ENCODE results near the gene DMAC1. TPM values are rescaled to one million over a fixed set of nuclear protein-coding genes. Genes with fewer than 3 reads are reported as not detected.

DMAC1 gene
- total and polyA plus RNA-seq, 12 donors = 6.9 to 78.0 (median 31.0) TPM

- Histone ChIP-seq H3K27me3 (no peaks in the 10 kb centered on the region), H3K4me3 (no peak overlapping the region), H3K27ac (no peak overlapping the region), H3K9me3 (replicated peaks in 1 of 3) (no peaks in the 10 kb centered on the region), H3K4me1 (replicated peaks in 1 of 2) (no peaks in the 10 kb centered on the region), H3K36me3 (replicated peaks in 1 of 2) (peaks cover 0 to 5% of the 10 kb centered on the region in 2 donors)
- intact Hi-C loops (cut with DNase I) = no loop called here
- no peak for DNase-seq
- TF ChIP-seq, protein P1, sequence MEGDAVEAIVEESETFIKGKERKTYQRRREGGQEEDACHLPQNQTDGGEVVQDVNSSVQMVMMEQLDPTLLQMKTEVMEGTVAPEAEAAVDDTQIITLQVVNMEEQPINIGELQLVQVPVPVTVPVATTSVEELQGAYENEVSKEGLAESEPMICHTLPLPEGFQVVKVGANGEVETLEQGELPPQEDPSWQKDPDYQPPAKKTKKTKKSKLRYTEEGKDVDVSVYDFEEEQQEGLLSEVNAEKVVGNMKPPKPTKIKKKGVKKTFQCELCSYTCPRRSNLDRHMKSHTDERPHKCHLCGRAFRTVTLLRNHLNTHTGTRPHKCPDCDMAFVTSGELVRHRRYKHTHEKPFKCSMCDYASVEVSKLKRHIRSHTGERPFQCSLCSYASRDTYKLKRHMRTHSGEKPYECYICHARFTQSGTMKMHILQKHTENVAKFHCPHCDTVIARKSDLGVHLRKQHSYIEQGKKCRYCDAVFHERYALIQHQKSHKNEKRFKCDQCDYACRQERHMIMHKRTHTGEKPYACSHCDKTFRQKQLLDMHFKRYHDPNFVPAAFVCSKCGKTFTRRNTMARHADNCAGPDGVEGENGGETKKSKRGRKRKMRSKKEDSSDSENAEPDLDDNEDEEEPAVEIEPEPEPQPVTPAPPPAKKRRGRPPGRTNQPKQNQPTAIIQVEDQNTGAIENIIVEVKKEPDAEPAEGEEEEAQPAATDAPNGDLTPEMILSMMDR (IDR thresholded peaks at IDR 0.05) = no peak
- no peak for TF ChIP-seq POLR2A (IDR thresholded peaks at IDR 0.05)
- WGBS, 4 donors = 60 to 77% (median 71%) methylated on average over 10 to 12 of the region's 12 CpGs
These were observed 9.4 kb downstream of the DMAC1 start for GRCh38 chr9:7790022-7790818.

DNA sequence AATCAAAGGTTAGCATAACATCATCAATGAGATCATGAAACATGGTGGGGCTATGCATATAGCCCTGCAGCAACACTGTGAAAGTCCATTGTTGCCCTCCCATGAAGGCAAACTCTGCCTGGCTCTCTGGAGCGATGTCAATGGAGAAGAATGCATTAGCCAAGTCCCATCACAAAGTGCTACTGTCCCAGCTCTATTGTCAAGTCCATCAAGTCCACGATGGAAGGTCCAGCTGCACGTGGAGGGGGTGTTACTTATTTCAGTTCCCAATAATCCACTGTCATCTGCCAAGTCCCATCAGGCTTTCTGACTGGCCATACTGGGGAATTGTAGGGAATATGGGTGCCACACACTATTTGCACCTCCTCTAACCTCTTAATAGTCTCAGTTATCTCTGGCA, 10.8 kb downstream of the DMAC1 start:
- 64 to 92% (median 88%) methylated on average over 2 to 3 of the region's 3 CpGs for WGBS, 4 donors
- Histone ChIP-seq H3K9me3 (replicated peaks in 1 of 3) (no peaks in the 10 kb centered on the region), H3K4me1 (replicated peaks in 1 of 2) (no peaks in the 10 kb centered on the region), H3K27ac (no peak overlapping the region), H3K4me3 (no peak overlapping the region), H3K36me3 (replicated peaks in 1 of 2) (no peaks in the 10 kb centered on the region), H3K27me3 (no peaks in the 10 kb centered on the region)
- DNase-seq = no peak
- intact Hi-C loops (cut with DNase I) = no loop called here
- TF ChIP-seq, protein P1 (IDR thresholded peaks at IDR 0.05) = no peak
- no peak for TF ChIP-seq POLR2A (IDR thresholded peaks at IDR 0.05)

DNA sequence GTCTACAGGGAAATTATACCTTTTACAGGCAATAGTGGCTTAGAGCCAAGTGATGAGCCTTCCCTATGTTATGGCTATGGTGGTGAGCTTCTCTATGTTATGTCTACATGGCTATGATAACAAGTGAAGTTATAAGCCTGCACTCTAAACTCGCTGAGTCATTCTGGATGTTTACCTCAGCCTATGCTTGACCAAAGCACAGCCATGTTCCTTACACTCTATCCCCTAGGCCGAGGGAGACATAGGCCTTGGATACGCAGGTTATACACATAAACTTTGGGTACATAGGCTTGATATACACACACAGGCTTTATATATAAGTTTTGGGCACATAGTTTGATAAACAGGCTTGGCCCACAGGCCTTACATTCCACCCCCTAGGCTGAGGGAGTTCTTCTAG, 13.8 kb downstream of the DMAC1 start:
- intact Hi-C loops (cut with DNase I) = no loop called here
- WGBS, 4 donors = 83 to 90% (median 84%) methylated on average over 3 of the region's 3 CpGs

GRCh38 chr9:7784472-7784871, 15.1 kb downstream of the DMAC1 start:
- H3K27ac ChIP-seq = no peak overlapping the region
- intact Hi-C loops (cut with DNase I) = no loop called here
- TF ChIP-seq, protein P1 (IDR thresholded peaks at IDR 0.05) = no peak
- TF ChIP-seq POLR2A (IDR thresholded peaks at IDR 0.05) = no peak
- H3K27me3 ChIP-seq = no peaks in the 10 kb centered on the region
- no peak for DNase-seq
- H3K9me3 ChIP-seq (replicated peaks in 1 of 3) = no peaks in the 10 kb centered on the region
- WGBS, 4 donors = 68 to 92% (median 84%) methylated on average over 6 of the region's 6 CpGs
- no peaks in the 10 kb centered on the region for H3K36me3 ChIP-seq (replicated peaks in 1 of 2)
- H3K4me3 ChIP-seq = no peak overlapping the region
- H3K4me1 ChIP-seq (replicated peaks in 1 of 2) = no peaks in the 10 kb centered on the region

More for the DNA sequence above, 13.8 kb downstream of the DMAC1 start:
- DNase-seq = no peak
- Histone ChIP-seq H3K27me3 (no peaks in the 10 kb centered on the region), H3K9me3 (replicated peaks in 1 of 3) (no peaks in the 10 kb centered on the region), H3K4me3 (no peak overlapping the region), H3K36me3 (replicated peaks in 1 of 2) (no peaks in the 10 kb centered on the region), H3K4me1 (replicated peaks in 1 of 2) (no peaks in the 10 kb centered on the region), H3K27ac (no peak overlapping the region)
- TF ChIP-seq POLR2A (IDR thresholded peaks at IDR 0.05) = no peak
- TF ChIP-seq, protein P1 (IDR thresholded peaks at IDR 0.05) = no peak
